ENCODE results near the gene CAPN5. TPM values are rescaled to one million over a fixed set of nuclear protein-coding genes. Genes with fewer than 3 reads are reported as not detected.
A peak's percentile ranks its signal among the peaks of the same experiment; 100 is the strongest.
"Not testable (repeated sequence)": the region's sequence is repeated elsewhere in the genome, so short reads cannot be mapped to it uniquely, and the experiment has no call there.

CAPN5 gene
- total and polyA plus RNA-seq, 10 donors, result 0.80 to 9.2 (median 4.6) TPM

DNA sequence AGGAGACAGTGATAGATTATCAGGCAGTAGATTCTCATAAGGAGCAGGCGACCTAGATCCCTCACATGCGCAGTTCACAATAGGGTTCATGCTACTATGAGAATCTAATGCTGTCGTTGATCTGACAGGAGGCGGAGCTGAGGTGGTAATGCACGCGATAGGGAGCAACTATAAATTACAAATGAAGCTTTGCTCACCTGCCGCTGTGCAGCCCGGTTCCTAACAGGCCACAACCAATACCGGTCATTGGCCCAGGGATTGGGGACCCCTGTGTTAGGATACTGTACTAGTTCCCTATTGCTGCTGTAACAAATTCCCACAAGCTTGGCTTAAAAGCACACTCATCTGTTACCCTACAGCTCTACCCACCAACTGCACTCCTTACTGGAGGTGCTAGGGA lies 21.9 kb upstream of the CAPN5 start:
- peaks cover 0 to 64% (median 33%) of the 10 kb centered on the region in 7 donors for H3K27me3 ChIP-seq (replicated peaks in 1 of 7)
- H3K27ac ChIP-seq, result no peak overlapping the region
- no peaks in the 10 kb centered on the region for H3K36me3 ChIP-seq
- H3K4me1 ChIP-seq, result peaks cover 4 to 27% (median 19%) of the 10 kb centered on the region in 6 donors
- intact Hi-C loops (cut with DNase I; ENCODE audit: low total_unique reads), result no loop called here
- WGBS, 5 donors, result 91 to 96% (median 94%) methylated on average over 9 of the region's 9 CpGs
- TF ChIP-seq, protein P1, sequence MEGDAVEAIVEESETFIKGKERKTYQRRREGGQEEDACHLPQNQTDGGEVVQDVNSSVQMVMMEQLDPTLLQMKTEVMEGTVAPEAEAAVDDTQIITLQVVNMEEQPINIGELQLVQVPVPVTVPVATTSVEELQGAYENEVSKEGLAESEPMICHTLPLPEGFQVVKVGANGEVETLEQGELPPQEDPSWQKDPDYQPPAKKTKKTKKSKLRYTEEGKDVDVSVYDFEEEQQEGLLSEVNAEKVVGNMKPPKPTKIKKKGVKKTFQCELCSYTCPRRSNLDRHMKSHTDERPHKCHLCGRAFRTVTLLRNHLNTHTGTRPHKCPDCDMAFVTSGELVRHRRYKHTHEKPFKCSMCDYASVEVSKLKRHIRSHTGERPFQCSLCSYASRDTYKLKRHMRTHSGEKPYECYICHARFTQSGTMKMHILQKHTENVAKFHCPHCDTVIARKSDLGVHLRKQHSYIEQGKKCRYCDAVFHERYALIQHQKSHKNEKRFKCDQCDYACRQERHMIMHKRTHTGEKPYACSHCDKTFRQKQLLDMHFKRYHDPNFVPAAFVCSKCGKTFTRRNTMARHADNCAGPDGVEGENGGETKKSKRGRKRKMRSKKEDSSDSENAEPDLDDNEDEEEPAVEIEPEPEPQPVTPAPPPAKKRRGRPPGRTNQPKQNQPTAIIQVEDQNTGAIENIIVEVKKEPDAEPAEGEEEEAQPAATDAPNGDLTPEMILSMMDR (IDR thresholded peaks at IDR 0.05 in 8 of 11, conservative IDR thresholded peaks at IDR 0.05 in 3 of 11), result no peak
- TF ChIP-seq POLR2AphosphoS5 (IDR thresholded peaks at IDR 0.05), result no peak
- no peak for TF ChIP-seq POLR2A (IDR thresholded peaks at IDR 0.05)
- H3K9me3 ChIP-seq, result peaks cover 0 to 4% (median 0%) of the 10 kb centered on the region in 8 donors
- no peak overlapping the region for H3K4me3 ChIP-seq
- DNase-seq, result no peak

DNA sequence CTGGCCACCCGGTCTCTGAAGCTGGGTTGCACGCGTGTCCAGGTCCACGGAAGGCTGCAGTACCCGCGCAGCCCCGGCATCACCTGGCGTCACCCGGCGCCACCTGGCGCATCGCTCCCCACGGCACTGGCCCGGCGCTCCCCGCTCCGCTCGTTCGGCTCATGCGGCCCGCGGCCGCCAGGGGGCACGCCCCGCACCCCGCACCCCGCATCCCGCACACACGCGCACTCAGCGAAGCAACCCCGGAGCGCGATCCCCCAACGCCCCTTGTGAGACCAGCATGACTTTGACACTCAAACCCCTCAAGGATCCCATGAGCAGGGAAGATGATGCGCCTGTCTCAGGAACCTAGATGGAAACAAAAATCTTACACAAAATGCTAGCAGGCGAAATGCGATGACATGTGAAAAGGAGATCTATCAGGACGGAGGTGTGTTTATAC lies 20.7 kb upstream of the CAPN5 start:
- no peaks in the 10 kb centered on the region for H3K9me3 ChIP-seq
- WGBS, 5 donors, result 5 to 10% (median 7%) methylated on average over 25 to 39 of the region's 39 CpGs
- peak overlapping the region in 1 of 8 donors; percentile 8 for H3K4me3 ChIP-seq
- TF ChIP-seq, protein P1 (IDR thresholded peaks at IDR 0.05 in 8 of 11, conservative IDR thresholded peaks at IDR 0.05 in 3 of 11), result peak in 10 of 11 experiments; percentile 20 to 75 (median 54)
- no peak for TF ChIP-seq POLR2AphosphoS5 (IDR thresholded peaks at IDR 0.05)
- no peak overlapping the region for H3K27ac ChIP-seq
- intact Hi-C loops (cut with DNase I; ENCODE audit: low total_unique reads), result no loop called here
- H3K4me1 ChIP-seq, result peaks cover 2 to 20% (median 15%) of the 10 kb centered on the region in 6 donors
- DNase-seq, result no peak
- no peaks in the 10 kb centered on the region for H3K36me3 ChIP-seq
- H3K27me3 ChIP-seq (replicated peaks in 1 of 7), result peaks cover 0 to 52% (median 25%) of the 10 kb centered on the region in 7 donors

DNA sequence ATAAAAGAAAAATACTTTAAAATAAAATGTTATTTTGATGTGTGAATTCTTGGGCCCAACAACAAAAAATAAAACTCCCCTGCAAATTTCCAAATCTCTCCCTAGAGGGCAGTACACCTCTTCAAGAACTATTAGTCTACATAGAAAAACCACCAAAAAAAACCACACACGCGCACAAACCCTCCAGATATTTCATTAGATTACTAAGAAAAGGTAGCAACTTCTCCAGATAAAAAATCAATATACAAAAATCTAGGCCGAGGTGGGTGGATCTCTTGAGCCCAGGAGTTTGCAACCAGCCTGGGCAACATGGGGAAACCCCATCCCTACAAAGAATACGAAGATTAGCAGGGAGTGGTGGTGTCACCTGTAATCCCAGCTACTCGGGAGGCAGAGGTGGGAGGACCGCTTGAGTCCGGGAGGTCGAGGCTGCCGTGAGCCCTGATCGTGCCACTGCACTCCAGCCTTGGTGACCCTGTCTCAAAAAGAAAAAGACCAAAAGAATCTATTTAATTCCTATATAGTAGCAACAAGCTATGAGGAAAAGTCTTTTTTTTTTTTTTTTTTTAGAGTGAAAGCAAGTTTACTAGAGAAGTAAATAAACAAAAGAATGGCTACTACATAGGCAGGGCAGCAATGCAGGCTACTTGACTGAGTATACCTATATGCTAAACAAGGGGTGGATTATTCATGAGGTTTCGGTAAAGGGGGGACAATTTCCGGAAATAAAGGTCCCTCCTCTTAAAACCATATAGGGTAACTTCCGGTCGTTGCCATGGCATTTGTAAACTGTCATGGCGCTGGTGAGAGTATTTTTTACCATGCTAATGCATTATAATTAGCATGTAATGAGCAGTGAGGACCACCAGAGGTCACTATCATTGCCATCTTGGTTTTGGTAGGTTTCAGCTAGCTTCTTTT lies 19.5 kb upstream of the CAPN5 start:
- TF ChIP-seq POLR2AphosphoS5 (IDR thresholded peaks at IDR 0.05) (no peak), POLR2A (IDR thresholded peaks at IDR 0.05) (no peak)
- TF ChIP-seq, protein P1 (IDR thresholded peaks at IDR 0.05 in 8 of 11, conservative IDR thresholded peaks at IDR 0.05 in 3 of 11), result peak; percentile 69 to 95 (median 78)
- intact Hi-C loops (cut with DNase I; ENCODE audit: low total_unique reads), result no loop called here
- no peaks in the 10 kb centered on the region for H3K9me3 ChIP-seq
- no peak for DNase-seq
- H3K27me3 ChIP-seq (replicated peaks in 1 of 7), result peaks cover 0 to 40% (median 25%) of the 10 kb centered on the region in 7 donors
- H3K4me1 ChIP-seq, result peaks cover 2 to 20% (median 15%) of the 10 kb centered on the region in 6 donors
- H3K36me3 ChIP-seq, result no peaks in the 10 kb centered on the region
- peak overlapping the region in 6 of 8 donors; percentile 1 to 63 (median 22) for H3K27ac ChIP-seq
- H3K4me3 ChIP-seq, result peak overlapping the region; percentile 24 to 64 (median 44)
- 0 to 5% (median 4%) methylated on average over 15 of the region's 15 CpGs for WGBS, 5 donors

DNA sequence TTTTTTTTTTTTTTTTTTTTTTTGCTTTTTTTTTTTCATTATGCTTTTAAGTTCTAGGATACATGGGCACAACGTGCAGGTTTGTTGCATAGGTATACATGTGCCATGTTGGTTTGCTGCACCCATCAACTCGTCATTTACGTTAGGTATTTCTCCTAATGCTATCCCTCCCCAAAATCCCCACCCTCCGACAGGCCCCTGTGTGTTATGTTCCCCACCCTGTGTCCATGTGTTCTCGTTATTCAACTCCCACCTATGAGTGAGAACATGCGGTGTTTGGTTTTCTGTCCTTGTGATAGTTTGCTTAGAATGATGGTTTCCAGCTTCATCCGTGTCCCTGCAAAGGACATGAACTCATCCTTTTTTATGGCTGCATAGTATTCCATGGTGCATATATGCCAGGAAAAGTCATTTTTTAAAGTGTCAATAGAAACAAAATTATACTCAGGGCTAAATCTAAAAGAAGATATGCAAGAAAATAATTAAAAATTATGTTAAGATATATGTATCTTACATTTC lies 18.8 kb upstream of the CAPN5 start:
- H3K27ac ChIP-seq, H3K4me3 ChIP-seq, H3K36me3 ChIP-seq, H3K9me3 ChIP-seq, DNase-seq: not testable (repeated sequence)
- intact Hi-C loops (cut with DNase I; ENCODE audit: low total_unique reads), result loop anchor here (2.0 kb wide), 1 partner anchor 43 kb away; no protein-coding TSS in a partner anchor
- 65 to 77% (median 68%) methylated on average over 7 of the region's 7 CpGs for WGBS, 5 donors
- Histone ChIP-seq H3K4me1 (peaks cover 2 to 20% (median 15%) of the 10 kb centered on the region in 6 donors), H3K27me3 (replicated peaks in 1 of 7) (peaks cover 0 to 33% (median 23%) of the 10 kb centered on the region in 7 donors)
- TF ChIP-seq, protein P1 (IDR thresholded peaks at IDR 0.05 in 8 of 11, conservative IDR thresholded peaks at IDR 0.05 in 3 of 11), result peak in 1 of 11 experiments; percentile 9
